Right kidney (tissue), 1 donor: ENCODE measurements around the gene CEACAM18.
"Not testable (repeated sequence)": the region's sequence is repeated elsewhere in the genome, so short reads cannot be mapped to it uniquely, and the experiment has no call there.

Source experiments
- DNase-seq: peaks from one replicate; pipeline ENCODE4 v3.0.0-alpha.2; 2016

Gene CEACAM18

DNA sequence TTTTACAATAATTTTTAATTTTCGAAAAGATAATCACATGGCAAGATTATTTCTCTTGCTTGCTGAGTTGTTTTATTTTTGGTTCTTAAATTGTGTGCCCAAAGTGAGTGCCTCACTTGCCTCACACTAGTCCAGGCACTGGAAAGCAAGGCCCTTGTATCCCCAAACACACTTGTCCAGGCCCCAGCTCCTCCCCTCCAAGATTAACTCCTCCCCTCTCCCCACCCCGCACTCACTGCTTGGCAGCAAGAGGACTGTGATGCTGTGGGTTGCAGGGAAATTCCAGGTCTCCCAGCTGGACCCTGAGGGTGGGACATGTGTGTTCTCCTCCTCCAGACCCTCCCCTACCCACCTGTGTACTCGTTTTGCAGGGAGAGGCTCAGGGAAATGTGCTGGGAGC, 19.3 kb downstream of the CEACAM18 start:
- DNase-seq = no peak

DNA sequence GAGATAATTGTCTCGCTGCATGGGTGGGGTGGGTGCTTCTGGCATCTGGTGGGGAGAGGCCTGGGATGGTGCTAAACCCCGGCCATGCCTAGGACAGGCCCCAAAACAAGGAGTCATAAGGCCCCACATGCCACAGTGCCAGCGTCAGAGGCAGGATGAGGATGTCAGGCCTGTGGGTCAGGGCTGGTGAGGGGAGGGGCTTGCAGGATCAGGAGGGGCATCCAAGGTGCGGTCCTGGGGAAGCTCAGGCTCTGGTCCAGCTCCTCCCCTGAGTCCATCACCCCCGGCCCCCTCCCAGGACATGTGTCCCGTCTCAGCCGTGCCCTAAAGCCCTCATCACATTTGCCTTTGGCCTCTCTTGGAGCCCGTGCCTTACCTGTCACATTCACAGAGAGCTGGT, 22.6 kb downstream of the CEACAM18 start:
- not testable (repeated sequence) for DNase-seq

DNA sequence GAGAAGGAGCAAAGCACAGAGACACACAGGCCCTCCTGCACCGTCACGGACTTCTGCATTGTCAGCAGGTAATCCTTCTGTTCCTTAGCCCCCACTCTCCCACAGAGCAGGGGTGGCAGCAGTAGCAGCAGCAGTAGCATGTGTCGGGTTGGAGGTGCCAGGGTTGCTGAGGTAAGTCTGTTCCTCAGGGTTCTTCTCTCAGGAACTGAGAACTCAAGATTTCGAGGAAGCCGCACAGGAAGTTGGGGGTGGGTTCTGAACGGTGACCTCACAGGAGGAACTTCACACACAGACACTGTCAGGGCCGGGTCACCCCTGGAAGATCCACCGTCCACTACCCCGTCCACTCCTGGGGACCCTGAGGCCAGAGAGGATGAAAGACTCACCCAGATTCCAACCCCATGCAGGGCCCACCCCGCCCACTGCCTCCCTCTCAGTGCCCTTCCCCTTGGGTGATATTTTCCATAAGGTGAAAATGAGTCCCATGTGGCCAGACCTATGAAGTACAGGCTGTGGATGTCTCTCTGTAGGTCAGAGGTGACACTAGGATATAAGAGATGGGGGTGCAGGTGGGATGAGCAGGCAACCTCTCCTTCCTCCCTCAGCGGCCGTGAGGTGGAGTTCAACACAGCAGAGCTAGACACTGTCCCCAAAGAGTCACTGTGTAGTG, 23.4 kb downstream of the CEACAM18 start, which contains the start of gene SIGLEC12:
TSS of gene SIGLEC12 (minus strand) at position 207 of the 670 bp plus-strand sequence. CDS start at position 140, 67 bp downstream.
- DNase-seq = no peak

DNA sequence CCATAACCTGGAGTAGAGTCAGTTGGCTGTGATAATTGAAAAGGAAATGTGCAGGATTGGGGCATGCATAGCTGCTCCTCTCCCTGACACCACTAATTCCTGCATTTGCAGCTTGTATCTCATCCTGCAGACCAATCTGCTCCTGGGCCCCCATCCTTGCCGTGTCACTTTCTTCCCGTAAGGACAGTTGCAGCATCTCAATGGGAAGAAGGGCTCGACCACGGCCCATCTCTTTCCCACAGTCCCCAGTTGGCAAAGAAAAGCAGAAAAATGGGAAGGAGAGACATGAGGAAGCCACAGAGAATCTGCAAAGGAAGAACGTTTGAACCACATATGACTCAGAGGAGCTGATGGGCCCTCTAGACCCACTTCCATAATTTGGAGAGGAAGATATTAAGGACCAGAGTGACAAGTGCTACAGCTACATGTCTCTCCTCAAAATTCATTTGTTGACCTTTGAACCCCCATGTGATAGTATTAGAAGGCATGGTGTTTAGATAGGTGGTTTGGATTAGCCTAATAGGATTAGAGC, 25.0 kb downstream of the CEACAM18 start:
- DNase-seq = no peak

DNA sequence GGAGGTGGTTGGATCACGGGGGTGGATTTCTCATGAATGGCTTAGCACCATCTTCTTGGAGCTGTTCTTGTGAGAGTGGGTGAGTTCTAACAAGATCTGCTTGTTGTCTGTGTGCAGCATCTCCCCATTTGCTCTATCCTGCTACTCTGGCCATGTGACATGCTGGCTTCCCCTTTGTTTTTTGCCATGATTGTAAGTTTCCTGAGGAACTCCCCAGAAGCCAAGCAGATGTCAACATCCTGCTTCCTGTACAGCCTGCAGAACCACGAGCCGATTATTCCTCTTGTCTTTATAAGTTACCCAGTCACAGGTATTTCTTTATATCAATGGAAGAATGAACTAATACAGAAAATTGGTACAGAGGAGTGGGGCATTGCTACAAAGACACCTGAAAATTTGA, 25.6 kb downstream of the CEACAM18 start:
- no peak for DNase-seq

DNA sequence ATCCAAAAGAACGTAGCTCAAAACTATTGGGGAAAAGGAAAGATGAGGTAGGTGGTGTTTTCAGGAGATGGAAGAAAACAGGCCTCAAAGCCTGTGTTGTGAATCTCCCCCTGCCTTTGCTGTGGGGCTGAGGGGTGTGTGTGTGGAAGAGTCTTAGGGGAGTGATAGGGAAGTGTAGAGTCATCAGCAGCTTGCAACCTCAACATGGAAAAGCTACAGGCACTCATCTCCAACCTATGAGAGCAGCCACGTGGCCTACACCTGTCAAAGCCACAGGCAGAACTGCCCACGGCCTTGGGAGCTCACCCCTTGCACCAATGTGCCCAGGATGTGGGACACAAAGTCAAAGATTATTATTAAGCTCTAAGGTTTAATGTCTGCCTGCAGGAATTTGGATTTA, 27.6 kb downstream of the CEACAM18 start:
- DNase-seq = no peak

DNA sequence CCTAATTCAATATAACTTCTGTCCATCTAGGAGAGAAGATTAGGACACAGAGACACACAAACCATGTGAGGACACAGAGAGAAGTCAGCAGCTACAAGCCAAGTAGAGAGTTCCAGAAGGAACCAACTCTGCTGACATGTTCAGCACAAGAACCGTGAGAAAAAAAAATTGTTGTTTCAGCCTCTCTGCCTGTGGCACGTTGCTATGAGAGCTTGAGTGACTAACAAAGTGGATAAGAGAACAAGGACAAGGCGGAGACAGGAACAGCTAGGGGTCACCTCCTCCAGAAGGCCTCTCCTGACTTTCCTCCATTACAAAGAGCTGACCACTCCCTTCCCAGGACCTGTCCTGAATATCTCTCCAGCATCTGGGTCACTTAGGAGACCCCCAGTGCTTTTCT, 28.9 kb downstream of the CEACAM18 start:
- no peak for DNase-seq

DNA sequence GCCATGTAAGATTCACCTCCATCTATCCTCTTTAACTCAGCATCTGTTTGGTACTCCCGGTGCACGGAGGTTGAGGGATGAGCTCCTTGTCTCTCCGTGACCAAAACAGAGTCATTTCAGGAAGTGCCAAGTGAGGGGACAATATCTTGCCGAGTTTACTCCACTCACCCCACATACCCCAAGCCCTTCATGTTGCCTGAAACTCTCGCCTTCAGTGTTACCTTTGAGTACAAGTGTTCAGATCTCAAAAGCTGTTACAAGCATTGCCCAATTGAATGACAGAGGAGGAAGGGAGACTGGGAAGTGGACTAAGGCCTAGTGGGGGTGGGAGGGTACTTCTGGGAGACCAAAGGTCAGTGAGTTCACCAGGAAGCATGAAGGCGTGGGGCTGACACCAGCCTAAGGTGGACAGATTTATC, 29.3 kb downstream of the CEACAM18 start:
- no peak for DNase-seq

DNA sequence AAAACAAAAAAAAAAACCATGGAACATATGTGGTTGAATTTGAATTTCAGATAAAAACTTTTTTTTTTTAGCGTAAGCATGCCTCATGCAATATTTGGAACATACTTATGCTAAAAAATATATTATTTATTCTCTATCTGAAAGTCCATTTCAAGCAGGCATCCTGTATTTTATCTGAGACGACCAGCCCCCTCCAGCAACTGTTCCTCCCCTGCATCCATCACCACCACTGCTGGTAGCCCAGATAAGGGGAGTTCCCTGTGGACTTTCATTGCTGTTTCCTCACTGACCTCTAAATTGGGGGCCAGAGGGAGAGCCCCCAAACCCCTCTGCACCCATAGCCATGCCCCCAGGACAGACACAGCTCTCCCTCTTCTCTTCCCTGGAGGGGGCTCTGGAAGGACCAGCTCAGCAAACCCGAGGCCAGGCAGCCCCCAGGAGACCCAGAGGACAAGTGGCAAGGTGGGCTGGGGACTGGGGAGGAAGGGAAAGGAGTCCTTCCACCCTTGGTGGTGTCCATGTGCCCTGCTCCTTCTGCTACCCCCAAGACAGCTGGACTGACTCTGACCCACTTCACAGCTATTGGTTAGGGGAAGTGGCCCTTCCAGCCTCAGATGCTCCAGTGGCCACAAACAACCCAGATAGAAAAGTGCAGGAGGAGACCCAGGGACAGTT, 29.9 kb downstream of the CEACAM18 start:
- DNase-seq = no peak

DNA sequence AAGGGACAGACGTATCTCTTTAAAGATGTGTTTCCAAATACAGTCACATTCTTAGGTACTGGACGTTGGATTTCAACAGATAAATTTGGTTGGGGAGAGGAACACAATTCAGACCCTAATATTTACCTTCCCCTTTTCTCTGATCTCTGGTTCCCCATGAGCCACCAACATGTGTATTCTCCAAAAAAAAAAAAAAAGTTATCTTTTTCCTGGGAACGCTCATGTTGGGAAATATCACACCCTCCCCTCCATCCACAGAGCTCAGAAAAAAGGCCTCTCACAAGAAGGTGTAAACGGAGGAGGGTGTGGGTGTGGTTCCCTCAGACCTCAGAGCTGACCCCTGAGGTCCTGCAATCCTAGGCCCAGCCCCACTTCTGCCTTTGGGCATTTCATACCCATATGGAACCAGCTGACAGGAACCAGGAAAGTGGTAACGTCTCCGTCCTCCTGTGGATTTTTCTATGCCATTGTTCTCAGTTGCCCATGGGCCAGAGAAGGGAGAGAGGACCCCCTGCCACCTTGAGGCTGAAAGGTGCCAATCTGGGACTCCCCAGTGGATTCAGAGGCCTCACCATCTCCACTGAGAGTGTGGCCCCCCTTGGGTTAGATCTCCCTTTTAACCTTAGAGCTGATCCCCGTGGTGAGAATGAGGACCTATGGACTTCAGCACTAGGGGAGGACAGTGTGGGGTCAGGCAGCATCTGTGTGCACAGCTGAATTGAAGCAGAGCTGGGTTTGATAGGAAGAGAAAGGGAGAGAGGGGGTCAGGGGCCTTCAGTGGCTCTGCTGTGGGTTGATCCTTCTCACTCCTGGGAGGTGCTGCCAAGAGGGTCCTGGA, 31.7 kb downstream of the CEACAM18 start:
- no peak for DNase-seq

DNA sequence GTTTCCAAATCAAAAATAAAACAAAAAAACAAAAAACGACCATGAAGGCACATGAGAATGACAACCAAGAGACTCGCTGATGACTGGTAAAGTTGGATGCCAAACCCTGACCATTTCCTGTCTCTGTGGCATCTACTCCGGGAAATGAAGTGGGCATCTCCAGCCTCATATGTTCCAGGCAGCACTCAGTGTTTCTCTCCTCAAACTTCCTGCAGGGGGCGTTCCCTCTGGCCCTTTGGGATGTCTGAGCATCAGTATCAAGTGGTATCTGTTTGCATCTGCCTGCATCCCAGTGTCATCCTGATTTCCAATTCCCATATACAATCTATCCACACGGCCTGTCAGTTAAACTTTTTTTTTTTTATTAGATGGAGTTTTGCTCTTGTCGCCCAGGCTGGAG, 33.0 kb downstream of the CEACAM18 start:
- DNase-seq = no peak

DNA sequence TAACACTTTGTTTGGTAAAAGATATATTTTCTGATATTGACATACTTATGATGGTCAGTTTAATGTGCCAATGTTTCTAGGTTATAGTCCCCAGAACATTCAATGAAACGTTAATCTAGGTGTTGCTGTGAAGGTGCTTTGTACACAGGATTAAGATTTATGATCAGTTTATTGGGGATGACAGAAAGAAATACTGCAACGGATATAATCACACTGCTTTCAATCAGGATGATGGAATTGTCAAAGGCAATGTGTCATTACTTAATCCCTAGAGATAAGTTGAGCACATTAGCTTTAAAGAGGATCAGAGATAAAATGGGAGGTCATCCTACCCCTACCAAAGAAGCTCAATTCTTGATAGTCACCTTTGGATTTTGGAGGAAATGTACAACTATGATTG, 35.6 kb downstream of the CEACAM18 start:
- no peak for DNase-seq

DNA sequence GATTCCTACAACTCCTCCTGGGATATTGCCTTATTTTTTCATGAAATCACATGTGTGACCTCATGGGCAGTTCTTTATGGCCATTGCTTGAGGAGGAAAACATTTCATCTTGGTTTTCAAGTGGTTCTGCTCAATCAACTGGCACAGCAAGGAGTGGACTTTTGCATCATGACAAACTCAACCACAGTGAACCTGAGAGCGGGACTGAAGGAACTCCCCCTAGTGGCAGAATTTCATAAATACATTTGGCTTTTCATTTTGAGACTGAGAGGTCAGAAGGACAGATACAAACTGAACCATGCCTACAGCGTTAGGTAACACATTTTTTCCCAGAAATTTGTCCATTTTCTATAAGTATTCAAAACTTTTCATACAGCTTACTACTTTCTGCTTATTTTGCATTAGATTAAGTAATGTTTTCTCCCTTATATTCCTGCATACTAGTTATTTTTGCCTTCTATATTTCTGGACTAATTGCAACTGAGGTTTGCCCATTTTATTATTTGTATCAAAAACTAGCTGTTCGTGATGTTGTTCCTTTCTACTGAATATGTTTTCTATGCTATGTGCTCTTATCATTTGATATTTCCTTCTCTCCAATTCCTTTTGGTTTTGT, 36.6 kb downstream of the CEACAM18 start:
- peak; percentile 9 for DNase-seq

DNA sequence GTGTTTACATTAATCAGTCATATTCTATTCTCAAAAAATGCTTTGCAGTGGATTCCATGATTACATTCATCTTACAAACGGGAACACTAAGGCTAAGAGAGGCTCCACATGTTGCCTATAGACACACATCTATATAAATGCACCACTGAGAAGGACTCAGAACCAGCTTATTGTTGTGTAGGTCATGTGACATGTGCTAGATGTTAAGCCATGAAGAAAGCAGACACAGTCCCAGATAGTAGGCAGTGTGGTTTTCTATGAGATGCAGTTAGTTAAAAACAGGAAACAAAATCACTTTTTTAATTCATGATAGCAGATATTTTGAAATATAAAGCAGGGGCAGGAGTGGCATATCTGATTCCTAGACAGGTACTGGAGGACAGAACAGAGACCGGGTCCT, 42.4 kb downstream of the CEACAM18 start:
- no peak for DNase-seq

DNA sequence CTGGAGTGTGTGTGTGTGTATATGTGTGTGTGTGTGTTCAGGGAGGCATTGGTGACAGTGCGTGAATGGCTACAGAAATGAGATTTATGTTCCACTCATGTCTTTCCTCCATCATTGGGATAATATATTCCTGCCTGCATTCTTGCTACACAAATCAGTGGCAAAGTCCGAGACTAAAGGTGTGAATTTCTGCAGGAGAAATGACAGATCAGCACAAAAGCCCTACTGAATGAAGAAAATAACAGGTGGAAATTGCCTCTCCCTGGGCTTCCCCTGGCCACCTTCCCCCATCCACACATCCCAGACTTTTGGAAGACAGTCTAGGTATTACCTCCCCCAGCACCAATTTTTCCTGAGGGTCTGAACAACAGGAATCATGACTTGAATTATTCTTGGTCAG, 43.0 kb downstream of the CEACAM18 start:
- no peak for DNase-seq

DNA sequence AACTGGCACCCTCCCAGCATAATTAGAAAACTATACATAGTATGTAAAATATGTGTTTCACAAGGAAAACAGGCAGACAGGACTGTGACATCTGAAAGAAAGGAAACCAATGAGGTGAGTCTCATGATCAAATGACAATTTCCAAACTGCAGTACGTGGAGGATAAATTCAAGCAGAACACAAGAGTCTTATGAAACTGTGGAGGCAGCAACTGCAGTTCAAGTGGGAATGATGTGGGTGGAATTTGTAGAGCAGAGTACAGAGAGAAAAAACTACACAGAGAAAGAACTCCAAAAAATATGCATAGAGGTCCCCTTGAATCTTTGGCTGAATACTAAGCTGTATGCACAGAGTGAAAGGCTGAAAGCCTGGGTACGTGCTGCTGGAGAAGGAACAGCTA, 43.4 kb downstream of the CEACAM18 start:
- DNase-seq = no peak

DNA sequence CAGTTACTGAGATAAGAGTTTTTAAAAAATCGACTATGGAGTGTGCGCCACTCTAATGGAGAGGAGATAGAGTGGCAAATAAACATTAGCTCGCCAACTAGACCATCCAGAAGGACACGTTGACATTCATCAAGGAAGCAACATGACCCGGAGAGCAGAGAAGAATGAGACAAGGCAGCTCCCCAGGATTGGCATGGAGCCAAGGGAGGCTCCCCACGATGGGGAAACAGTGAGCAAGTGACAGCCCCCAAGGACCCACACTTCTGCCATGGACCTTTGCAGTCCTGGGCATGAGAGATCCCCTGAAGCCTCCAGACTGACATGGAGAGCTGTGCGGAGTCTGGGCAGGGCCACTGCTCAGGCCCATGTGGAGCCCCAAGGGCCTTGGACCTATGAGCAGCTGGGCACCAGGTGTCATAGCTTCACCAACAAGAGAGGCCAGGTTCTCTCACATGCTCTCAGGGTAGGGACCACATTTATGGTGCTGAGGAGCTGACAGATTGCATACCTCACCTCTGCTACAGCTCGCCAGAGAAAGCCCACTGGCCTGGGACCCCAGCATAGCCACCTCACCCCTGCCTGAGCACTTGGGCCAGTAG, 46.4 kb downstream of the CEACAM18 start:
- no peak for DNase-seq

DNA sequence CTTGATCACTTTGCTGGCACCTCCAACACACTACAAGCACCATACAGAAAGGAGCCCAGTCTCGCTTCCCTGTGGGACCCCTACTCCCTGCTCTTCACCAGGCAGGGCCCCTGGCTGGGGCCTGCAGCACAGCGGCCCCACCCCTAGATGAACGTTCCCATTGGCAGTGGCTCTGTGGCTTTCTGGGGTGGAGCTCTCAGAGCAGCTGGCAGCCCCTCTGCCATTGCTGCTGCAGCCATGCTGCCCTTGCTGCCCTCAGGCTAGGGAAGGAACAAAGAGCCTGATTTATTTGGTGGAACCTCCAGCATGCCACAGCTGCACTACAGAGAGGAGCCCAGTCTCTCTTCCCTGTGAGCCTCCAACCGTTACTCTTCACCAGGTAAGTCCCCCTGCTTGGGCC, 47.3 kb downstream of the CEACAM18 start:
- no peak for DNase-seq

DNA sequence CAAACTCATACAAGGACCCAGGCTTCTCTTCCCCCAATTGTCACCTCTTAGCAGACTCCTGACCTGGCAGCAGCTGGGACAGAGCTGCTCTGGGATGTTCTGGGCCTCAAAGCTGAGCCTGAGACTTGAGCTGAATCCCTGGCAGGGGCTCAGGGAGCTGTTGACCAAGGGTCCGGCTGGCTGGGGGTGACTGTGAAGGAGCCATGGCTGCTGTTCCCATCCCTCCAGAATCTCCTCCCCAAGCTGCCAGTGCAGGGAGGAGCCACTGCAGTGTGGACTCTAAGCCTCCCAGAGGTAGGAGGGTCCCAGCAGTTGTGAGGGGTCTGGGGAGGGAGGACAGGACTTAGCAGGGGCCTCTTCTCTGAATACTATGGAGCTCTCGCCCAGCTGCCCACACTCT, 51.0 kb downstream of the CEACAM18 start:
- no peak for DNase-seq

DNA sequence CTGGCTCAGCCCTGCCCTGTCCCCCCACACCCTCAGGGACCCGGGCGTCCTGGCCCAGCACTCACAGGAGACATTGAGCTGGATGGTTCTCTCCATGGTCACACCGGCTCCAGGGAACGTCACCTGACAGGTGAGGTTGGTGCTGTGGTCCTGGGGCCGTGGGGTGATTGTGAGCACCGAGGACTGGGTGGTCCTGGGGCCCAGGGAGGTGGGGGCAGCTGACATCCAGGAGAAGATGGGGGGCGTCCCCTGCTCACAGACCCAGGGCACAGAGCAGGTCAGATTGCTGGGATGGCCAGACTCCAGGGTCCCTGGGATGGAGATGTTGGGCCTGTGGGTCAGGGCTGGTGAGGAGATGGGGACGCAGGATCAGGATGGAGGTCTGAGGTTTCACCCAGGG, 52.3 kb downstream of the CEACAM18 start:
- DNase-seq = no peak

DNA sequence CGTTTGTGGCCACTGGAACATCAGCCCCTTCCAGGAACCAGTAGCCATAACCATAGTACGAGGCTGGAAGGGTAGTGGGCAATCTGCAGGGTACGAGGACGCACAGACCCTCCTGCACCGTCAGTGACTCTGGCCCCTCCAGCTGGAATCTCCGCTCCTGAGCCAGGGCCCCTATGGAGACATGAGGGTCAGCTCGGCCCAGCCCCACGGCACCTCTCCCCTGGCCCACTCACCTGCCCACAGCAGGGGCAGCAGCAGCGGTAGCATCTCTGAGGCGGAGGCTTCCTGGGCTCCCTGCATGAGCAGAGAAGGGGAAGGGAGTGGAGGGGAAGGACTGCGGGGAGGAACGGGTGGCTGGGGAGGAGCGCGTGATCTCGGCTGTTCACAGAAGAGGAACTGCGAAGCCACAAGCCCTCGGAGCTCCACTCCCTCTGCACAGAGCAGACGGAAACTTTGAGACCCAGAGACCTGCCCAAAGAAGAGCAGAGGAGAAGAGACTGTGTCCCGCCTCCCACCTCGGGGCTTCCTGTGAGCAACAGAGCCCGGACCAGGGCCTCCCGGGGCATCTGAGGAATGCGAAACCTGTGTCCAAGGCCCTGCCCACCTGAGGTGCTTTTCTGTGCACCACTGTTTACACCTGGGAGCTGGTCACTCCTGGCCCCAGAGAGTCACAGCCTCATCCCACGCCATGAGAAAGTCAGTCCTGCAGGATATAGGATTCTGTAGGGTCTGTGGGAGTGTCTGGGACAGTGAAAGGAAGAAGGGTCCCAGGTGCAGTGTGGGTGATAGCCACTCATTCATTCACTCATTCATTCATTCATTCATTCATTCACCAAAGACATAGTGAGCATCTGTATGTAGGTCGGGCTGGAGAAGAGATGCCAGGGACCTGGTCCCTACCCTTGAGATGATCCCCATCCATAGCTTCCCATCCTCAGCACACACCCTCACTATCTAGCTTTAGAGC, 53.3 kb downstream of the CEACAM18 start, which contains the start of gene SIGLEC6:
TSS of gene SIGLEC6 (minus strand) at position 322 of the 967 bp plus-strand sequence. CDS start at position 300, 22 bp downstream.
- no peak for DNase-seq
